GM23338 (cell line): ENCODE measurements around the gene PPIP5K1. TPM values are rescaled to one million over a fixed set of nuclear protein-coding genes. Genes with fewer than 3 reads are reported as not detected.

Experiments used
- ATAC-seq: fragments of 200-7000 bp; cut with Tn5 transposase; 3 replicates; pipeline ENCODE4 v1.9.1; 2020
- DNase-seq: peaks from one replicate; pipeline ENCODE4 v3.0.0-alpha.2; 2015; ENCODE audit warnings: low spot score
- H2AFZ ChIP-seq: fragments of 200-600 bp; sonication (generic); 2 replicates; pipeline ENCODE4 v1.8.0; 2016; ENCODE audit warnings: antibody characterized with exemption, mild to moderate bottlenecking, moderate library complexity
- H3F3A ChIP-seq: fragments of 200-600 bp; sonication (generic); replicated peaks from 2 replicates; pipeline ENCODE4 v1.8.0; 2017; ENCODE audit warnings: antibody characterized with exemption, mixed run types, low read depth
- H3K27ac ChIP-seq: fragments of 200-600 bp; sonication (generic); 2 replicates; pipeline ENCODE4 v1.6.1; 2016; ENCODE audit warnings: low read depth
- H3K27me3 ChIP-seq: fragments of 200-600 bp; sonication (generic); 2 replicates; pipeline ENCODE4 v1.8.0; 2016; ENCODE audit warnings: mild to moderate bottlenecking, mixed run types, moderate library complexity; ENCODE audit not compliant: insufficient read depth
- H3K36me3 ChIP-seq: fragments of 200-600 bp; sonication (generic); 2 replicates; pipeline ENCODE4 v1.8.0; 2016; ENCODE audit warnings: mild to moderate bottlenecking; ENCODE audit not compliant: insufficient read depth
- H3K4me1 ChIP-seq: fragments of 200-600 bp; sonication (generic); 2 replicates; pipeline ENCODE4 v1.8.0; 2016; ENCODE audit warnings: mild to moderate bottlenecking, moderate library complexity; ENCODE audit not compliant: insufficient read depth
- H3K4me2 ChIP-seq: fragments of 200-600 bp; sonication (generic); 2 replicates; pipeline ENCODE4 v1.7.1; 2017; ENCODE audit warnings: mixed run types
- H3K4me3 ChIP-seq: fragments of 200-600 bp; sonication (generic); 2 replicates; pipeline ENCODE4 v1.6.1; 2016; ENCODE audit warnings: mixed run types
- H3K79me2 ChIP-seq: fragments of 200-600 bp; sonication (generic); replicated peaks from 2 replicates; pipeline ENCODE4 v1.8.0; 2017; ENCODE audit warnings: mild to moderate bottlenecking; ENCODE audit not compliant: insufficient read depth
- H3K9me2 ChIP-seq: fragments of 200-600 bp; sonication (generic); 2 replicates; pipeline ENCODE4 v1.8.0; 2017; ENCODE audit not compliant: insufficient read depth
- H4K20me1 ChIP-seq: fragments of 200-600 bp; sonication (generic); replicated peaks from 2 replicates; pipeline ENCODE4 v1.8.0; 2017; ENCODE audit warnings: mild to moderate bottlenecking; ENCODE audit not compliant: insufficient read depth
- H3K27ac Mint-ChIP-seq: 2 replicates; pipeline ENCODE4 v1.8.0; 2020; ENCODE audit warnings: inconsistent platforms, mild to moderate bottlenecking, moderate library complexity, mixed read lengths
- H3K27me3 Mint-ChIP-seq: 3 replicates; pipeline ENCODE4 v1.8.0; 2022; ENCODE audit warnings: low read depth, mild to moderate bottlenecking, moderate library complexity, mixed read lengths, inconsistent platforms; ENCODE audit not compliant: insufficient read depth, poor library complexity
- H3K36me3 Mint-ChIP-seq: 3 replicates; pipeline ENCODE4 v1.8.0; 2021; ENCODE audit warnings: low read depth, mild to moderate bottlenecking, inconsistent platforms, moderate library complexity, mixed read lengths
- H3K4me1 Mint-ChIP-seq: 3 replicates; pipeline ENCODE4 v1.8.0; 2020; ENCODE audit warnings: mild to moderate bottlenecking, inconsistent platforms, mixed read lengths
- H3K4me3 Mint-ChIP-seq: 3 replicates; pipeline ENCODE4 v1.8.0; 2021; ENCODE audit warnings: moderate library complexity, mild to moderate bottlenecking, inconsistent platforms, mixed read lengths
- H3K9me3 Mint-ChIP-seq: 3 replicates; pipeline ENCODE4 v1.8.0; 2020; ENCODE audit warnings: moderate library complexity, mild to moderate bottlenecking, inconsistent platforms, mixed read lengths
- STAT1 ChIP-seq: IDR thresholded peaks from one replicate; pipeline ENCODE4 v1.6.1; 2016; ENCODE audit warnings: antibody characterized with exemption; ENCODE audit not compliant: unreplicated experiment
- ZNF114 ChIP-seq: fragments of 250-450 bp; sonication (Bioruptor Pico); IDR thresholded peaks from 2 replicates; pipeline ENCODE4 v1.5.0; 2020; ENCODE audit warnings: mild to moderate bottlenecking, moderate library complexity
- polyA plus RNA-seq: library from polyadenylated mRNA; unstranded; fragments of >200 nt; fragmentation: Nextera tagmentation; extraction: Ambion mirVana; gene quantifications from 2 replicates; pipeline ENCODE4 v1.2.1, GENCODE V29; 2016
- total RNA-seq: library from RNA; depleted of rRNA; stranded (reverse); fragments of >200 nt; shearing (Covaris generic); gene quantifications from 2 replicates; pipeline ENCODE4 v1.2.3, GENCODE V29; 2014
- TF ChIP-seq, protein P1 (sequence below), 2 experiments: fragments of 200-600 bp in 1 of 2; sonication (generic) in 1 of 2; conservative IDR thresholded peaks; 2 replicates each; pipeline versions ENCODE4 v1.5.1 to v1.6.1; 2016 to 2017; ENCODE audit warnings: antibody characterized with exemption in 2 of 2, low read depth in 2 of 2, mild to moderate bottlenecking in 2 of 2, moderate library complexity in 1 of 2
- TF ChIP-seq, protein P2 (sequence below): fragments of 250-450 bp; sonication (Bioruptor Pico); IDR thresholded peaks from 2 replicates; pipeline ENCODE4 v1.5.0; 2020; ENCODE audit warnings: mild to moderate bottlenecking, moderate library complexity

The PPIP5K1 gene
- total and polyA plus RNA-seq, 2 experiments from 2014 or later: 5.8 to 23.5 TPM

DNA sequence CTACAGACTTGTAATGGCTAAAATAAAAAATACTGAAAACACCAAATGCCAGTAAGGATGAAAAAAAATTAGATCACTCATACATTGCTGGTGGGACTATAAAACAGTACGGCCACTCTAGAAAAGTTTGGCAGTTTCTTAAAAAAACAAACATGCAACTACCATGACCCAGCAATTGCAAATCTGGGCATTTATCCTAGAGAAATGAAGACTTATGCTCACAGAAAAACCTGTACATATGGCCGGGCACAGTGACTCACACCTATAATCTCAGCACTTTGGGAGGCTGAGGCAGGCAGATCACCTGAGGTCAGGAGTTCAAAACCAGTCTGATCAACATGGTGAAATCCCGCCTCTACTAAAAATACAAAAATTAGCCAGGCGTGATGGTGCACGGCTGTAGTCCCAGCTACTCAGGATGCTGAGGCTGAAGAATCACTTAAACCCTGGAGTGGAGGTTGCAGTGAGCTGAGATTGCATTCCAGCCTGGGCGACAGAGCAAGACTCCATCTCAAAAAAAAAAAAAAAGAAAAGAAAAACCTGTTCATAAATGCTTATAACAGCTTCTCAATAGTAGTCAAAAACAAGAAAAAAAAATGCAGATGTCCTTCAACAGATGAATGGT lies 102.6 kb downstream of the PPIP5K1 start:
- ATAC-seq: no peak
- H3K27me3 ChIP-seq: no peaks in the 10 kb centered on the region
- no peak overlapping the region for H3K27ac Mint-ChIP-seq
- H3K27me3 Mint-ChIP-seq: no peaks in the 10 kb centered on the region
- peaks cover 10% of the 10 kb centered on the region for H3K4me1 ChIP-seq
- no peak overlapping the region for H2AFZ ChIP-seq
- no peak overlapping the region for H3K4me3 Mint-ChIP-seq
- H3K4me1 Mint-ChIP-seq: peaks cover 24% of the 10 kb centered on the region
- H3K36me3 Mint-ChIP-seq: peaks cover 85% of the 10 kb centered on the region
- DNase-seq: no peak
- TF ChIP-seq, protein P1, sequence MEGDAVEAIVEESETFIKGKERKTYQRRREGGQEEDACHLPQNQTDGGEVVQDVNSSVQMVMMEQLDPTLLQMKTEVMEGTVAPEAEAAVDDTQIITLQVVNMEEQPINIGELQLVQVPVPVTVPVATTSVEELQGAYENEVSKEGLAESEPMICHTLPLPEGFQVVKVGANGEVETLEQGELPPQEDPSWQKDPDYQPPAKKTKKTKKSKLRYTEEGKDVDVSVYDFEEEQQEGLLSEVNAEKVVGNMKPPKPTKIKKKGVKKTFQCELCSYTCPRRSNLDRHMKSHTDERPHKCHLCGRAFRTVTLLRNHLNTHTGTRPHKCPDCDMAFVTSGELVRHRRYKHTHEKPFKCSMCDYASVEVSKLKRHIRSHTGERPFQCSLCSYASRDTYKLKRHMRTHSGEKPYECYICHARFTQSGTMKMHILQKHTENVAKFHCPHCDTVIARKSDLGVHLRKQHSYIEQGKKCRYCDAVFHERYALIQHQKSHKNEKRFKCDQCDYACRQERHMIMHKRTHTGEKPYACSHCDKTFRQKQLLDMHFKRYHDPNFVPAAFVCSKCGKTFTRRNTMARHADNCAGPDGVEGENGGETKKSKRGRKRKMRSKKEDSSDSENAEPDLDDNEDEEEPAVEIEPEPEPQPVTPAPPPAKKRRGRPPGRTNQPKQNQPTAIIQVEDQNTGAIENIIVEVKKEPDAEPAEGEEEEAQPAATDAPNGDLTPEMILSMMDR (conservative IDR thresholded peaks at IDR 0.05; ENCODE audit: low read depth in 2 of 2): no peak
- TF ChIP-seq STAT1: no peak
- TF ChIP-seq, protein P2, sequence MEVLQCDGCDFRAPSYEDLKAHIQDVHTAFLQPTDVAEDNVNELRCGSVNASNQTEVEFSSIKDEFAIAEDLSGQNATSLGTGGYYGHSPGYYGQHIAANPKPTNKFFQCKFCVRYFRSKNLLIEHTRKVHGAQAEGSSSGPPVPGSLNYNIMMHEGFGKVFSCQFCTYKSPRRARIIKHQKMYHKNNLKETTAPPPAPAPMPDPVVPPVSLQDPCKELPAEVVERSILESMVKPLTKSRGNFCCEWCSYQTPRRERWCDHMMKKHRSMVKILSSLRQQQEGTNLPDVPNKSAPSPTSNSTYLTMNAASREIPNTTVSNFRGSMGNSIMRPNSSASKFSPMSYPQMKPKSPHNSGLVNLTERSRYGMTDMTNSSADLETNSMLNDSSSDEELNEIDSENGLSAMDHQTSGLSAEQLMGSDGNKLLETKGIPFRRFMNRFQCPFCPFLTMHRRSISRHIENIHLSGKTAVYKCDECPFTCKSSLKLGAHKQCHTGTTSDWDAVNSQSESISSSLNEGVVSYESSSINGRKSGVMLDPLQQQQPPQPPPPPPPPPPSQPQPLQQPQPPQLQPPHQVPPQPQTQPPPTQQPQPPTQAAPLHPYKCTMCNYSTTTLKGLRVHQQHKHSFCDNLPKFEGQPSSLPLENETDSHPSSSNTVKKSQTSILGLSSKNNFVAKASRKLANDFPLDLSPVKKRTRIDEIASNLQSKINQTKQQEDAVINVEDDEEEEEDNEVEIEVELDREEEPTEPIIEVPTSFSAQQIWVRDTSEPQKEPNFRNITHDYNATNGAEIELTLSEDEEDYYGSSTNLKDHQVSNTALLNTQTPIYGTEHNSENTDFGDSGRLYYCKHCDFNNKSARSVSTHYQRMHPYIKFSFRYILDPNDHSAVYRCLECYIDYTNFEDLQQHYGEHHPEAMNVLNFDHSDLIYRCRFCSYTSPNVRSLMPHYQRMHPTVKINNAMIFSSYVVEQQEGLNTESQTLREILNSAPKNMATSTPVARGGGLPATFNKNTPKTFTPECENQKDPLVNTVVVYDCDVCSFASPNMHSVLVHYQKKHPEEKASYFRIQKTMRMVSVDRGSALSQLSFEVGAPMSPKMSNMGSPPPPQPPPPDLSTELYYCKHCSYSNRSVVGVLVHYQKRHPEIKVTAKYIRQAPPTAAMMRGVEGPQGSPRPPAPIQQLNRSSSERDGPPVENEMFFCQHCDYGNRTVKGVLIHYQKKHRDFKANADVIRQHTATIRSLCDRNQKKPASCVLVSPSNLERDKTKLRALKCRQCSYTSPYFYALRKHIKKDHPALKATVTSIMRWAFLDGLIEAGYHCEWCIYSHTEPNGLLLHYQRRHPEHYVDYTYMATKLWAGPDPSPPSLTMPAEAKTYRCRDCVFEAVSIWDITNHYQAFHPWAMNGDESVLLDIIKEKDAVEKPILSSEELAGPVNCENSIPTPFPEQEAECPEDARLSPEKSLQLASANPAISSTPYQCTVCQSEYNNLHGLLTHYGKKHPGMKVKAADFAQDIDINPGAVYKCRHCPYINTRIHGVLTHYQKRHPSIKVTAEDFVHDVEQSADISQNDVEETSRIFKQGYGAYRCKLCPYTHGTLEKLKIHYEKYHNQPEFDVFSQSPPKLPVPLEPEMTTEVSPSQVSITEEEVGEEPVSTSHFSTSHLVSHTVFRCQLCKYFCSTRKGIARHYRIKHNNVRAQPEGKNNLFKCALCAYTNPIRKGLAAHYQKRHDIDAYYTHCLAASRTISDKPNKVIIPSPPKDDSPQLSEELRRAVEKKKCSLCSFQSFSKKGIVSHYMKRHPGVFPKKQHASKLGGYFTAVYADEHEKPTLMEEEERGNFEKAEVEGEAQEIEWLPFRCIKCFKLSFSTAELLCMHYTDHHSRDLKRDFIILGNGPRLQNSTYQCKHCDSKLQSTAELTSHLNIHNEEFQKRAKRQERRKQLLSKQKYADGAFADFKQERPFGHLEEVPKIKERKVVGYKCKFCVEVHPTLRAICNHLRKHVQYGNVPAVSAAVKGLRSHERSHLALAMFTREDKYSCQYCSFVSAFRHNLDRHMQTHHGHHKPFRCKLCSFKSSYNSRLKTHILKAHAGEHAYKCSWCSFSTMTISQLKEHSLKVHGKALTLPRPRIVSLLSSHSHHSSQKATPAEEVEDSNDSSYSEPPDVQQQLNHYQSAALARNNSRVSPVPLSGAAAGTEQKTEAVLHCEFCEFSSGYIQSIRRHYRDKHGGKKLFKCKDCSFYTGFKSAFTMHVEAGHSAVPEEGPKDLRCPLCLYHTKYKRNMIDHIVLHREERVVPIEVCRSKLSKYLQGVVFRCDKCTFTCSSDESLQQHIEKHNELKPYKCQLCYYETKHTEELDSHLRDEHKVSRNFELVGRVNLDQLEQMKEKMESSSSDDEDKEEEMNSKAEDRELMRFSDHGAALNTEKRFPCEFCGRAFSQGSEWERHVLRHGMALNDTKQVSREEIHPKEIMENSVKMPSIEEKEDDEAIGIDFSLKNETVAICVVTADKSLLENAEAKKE (CRISPR knock-in tag): no peak
- no peak for TF ChIP-seq ZNF114 (CRISPR knock-in tag)
- peaks cover 28% of the 10 kb centered on the region for H4K20me1 ChIP-seq
- H3F3A ChIP-seq: no peaks in the 10 kb centered on the region
- H3K9me2 ChIP-seq: no peaks in the 10 kb centered on the region
- no peaks in the 10 kb centered on the region for H3K9me3 Mint-ChIP-seq
- H3K4me2 ChIP-seq: no peak overlapping the region
- H3K4me3 ChIP-seq: no peak overlapping the region
- peaks cover 65% of the 10 kb centered on the region for H3K79me2 ChIP-seq
- peaks cover 45% of the 10 kb centered on the region; the same call in 1 of the 2 replicates for H3K36me3 ChIP-seq
- no peak overlapping the region for H3K27ac ChIP-seq
